ENCODE results near the gene EBF3.

EBF3 gene

DNA sequence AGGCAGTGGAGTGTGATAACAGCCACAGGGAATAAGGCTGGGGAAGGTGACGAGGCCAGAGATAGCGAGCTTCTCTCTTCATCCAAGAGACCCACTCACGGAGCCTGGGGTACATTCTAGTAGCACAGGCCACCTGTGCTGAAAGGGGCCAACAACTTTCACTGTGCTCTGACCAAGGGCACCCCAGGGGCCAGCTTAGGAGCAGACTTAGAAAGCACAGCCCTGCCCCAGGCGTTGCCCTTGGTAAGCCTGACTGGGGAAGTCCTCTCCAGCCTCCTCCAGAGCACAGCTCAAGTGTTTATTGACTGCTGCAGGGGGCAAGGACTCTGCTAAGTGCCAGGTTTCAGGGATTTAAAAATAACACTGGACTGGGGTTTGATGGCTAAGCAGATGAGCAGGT, 44.7 kb downstream of the EBF3 start:
- TF ChIP-seq, protein P1, sequence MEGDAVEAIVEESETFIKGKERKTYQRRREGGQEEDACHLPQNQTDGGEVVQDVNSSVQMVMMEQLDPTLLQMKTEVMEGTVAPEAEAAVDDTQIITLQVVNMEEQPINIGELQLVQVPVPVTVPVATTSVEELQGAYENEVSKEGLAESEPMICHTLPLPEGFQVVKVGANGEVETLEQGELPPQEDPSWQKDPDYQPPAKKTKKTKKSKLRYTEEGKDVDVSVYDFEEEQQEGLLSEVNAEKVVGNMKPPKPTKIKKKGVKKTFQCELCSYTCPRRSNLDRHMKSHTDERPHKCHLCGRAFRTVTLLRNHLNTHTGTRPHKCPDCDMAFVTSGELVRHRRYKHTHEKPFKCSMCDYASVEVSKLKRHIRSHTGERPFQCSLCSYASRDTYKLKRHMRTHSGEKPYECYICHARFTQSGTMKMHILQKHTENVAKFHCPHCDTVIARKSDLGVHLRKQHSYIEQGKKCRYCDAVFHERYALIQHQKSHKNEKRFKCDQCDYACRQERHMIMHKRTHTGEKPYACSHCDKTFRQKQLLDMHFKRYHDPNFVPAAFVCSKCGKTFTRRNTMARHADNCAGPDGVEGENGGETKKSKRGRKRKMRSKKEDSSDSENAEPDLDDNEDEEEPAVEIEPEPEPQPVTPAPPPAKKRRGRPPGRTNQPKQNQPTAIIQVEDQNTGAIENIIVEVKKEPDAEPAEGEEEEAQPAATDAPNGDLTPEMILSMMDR (IDR thresholded peaks at IDR 0.05; ENCODE audit: borderline replicate concordance, insufficient read depth, low read depth, low read length) = no peak
- no peak overlapping the region for H3K4me3 ChIP-seq (ENCODE audit: low read depth, low read length)

DNA sequence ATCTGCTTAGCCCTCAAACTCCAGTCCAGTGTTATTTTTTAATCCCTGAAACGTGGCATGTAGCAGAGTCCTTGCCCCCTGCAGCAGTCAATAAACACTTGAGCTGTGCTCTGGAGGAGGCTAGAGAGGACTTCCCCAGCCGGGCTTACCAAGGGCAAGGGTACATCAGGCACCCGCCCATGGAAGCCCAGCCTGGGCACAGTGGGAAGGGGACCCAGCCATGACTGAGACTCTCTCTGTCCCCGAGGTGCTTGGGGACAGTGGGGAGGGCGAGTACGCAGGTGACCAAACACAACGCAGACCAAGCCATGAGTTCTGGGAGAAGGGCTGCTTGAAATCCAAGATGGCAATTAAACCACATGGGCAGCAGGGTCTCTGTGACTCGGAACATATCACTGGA, 45.2 kb downstream of the EBF3 start:
- H3K4me3 ChIP-seq (ENCODE audit: low read depth, low read length) = no peak overlapping the region
- TF ChIP-seq, protein P1 (IDR thresholded peaks at IDR 0.05; ENCODE audit: borderline replicate concordance, insufficient read depth, low read depth, low read length) = no peak

DNA sequence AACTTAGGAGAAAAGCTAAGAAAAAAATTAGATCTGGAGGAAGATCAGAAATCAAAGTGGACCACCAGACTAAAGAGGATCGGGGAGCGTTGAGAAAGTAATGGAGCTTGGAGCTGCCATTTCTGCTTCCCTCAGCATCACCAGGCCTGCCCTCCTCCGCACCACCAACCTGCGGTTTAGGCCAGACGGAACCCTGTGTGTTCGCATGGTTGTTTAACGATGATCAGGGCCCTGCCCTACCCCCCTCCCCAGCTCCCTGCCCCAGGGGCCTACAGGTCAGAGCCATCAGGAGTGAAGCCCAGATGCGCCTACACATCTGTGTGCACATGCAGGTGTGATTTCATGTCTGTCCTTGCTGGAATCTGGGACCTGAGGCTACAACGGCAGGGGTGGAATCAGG, 45.7 kb downstream of the EBF3 start:
- TF ChIP-seq, protein P1 (IDR thresholded peaks at IDR 0.05; ENCODE audit: borderline replicate concordance, insufficient read depth, low read depth, low read length) = no peak
- H3K4me3 ChIP-seq (ENCODE audit: low read depth, low read length) = no peak overlapping the region

DNA sequence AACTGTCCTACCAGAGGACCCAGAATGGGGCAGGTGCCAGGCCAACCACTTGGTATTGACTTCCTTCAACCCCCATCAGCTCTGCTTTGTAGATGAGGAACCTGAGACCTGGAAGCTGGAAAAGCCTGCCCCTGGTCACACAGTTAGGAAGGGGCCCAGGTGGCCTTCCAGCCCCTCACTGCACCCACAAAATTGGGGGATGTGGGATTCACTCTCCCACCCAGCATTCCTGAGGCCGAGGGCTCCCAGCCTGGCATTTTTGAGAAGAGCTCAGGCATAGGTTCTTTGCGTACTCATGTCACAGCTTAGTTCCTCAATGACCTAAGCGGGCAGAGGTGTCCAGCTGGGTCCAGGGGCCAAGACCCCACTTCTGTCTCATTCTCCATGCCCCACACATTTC, 46.1 kb downstream of the EBF3 start:
- TF ChIP-seq, protein P1 (IDR thresholded peaks at IDR 0.05; ENCODE audit: borderline replicate concordance, insufficient read depth, low read depth, low read length) = no peak
- no peak overlapping the region for H3K4me3 ChIP-seq (ENCODE audit: low read depth, low read length)

DNA sequence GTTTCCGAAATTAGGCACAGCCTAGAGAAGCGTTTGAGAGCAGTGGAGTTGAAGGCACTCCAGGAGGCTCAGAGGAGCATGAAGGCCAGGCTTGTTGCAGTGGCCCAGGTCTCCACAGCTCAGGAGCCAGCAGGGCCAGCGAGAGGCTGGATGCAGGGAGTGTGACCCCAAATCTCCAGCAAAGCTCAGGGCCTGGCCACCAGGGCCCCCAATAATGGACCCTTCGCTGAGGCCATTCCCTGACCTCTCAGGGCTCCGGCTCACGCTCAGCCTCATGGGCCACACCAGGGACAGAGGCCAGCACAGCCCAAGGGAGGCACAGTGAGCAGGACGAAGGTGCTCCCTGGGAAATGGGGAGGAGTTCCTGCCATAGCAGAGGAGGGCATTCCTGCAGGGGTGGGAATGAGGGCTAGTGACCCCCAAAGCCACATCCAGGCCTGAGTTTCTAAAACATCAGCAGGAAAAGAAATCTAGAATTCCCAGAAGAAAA, 47.5 kb downstream of the EBF3 start:
- TF ChIP-seq, protein P1 (IDR thresholded peaks at IDR 0.05; ENCODE audit: borderline replicate concordance, insufficient read depth, low read depth, low read length) = no peak
- H3K4me3 ChIP-seq (ENCODE audit: low read depth, low read length) = no peak overlapping the region

DNA sequence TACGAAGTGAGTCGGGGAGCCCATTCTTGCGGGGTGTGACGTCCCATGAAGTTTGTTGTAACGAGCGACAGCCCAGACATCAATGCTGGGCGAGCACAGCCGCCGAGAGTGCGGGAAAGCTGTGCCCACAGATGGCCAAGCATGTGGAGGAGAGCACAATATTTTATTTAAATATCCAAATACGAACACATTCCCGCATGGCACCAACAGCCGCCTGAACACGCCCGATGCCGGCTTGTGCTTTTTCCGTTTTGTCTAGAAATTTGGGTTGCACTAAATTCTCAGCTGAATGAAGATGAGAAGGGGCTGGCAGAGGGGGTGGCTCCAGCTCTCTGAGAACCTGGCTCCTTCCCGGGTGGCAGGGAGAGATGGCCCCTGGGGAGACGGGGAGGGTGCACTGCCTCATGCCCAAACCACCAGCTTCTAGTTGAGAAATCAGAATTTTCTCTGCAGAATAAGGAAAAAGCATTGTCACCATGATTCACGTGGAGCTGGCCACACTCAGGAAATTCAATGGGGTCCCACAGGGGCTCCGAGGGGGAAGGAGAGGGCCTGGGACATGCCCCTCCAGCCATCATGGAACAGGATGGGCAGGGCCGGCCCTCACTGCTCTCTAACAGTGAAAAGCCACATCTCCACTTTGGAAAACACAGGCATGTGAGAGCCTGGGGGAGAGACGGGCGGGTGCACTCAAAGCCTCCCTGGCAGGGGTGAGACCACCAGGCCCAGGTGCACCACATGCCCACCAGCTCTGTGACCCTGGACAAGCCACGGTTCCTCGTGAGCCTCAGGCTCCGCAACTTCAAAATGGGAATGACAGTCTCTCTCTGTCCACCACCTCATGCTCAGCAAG, 48.3 kb downstream of the EBF3 start:
- TF ChIP-seq, protein P1 (IDR thresholded peaks at IDR 0.05; ENCODE audit: borderline replicate concordance, insufficient read depth, low read depth, low read length) = no peak
- no peak overlapping the region for H3K4me3 ChIP-seq (ENCODE audit: low read depth, low read length)

DNA sequence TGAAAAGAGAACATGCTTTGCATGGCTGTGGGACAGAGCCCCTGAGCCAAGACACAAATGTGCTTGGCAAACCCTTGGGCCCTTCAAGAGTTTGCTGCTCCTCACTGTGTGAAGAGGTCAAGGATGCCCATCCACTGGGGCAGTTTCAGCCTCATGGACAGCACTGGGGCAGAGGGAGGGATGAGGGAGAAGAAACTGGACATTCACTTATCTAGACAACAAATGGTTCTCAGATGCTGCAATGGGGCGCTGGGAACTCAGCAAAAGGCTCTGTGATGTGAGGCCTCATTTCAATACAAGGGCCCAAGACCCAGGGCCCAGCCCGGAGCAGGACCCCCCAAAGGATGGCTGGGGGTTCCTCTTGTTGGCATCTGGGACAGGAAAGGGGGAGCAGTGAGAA, 49.1 kb downstream of the EBF3 start:
- TF ChIP-seq, protein P1 (IDR thresholded peaks at IDR 0.05; ENCODE audit: borderline replicate concordance, insufficient read depth, low read depth, low read length) = no peak

More for the DNA sequence above, 49.1 kb downstream of the EBF3 start:
- H3K4me3 ChIP-seq (ENCODE audit: low read depth, low read length) = no peak overlapping the region

All from GM12875 (cell line).